PC-9 (cell line): ENCODE measurements around the gene SPRY4.

ENCODE experiments used
- CTCF ChIP-seq: fragments of 200-600 bp; sonication (generic); conservative IDR thresholded peaks from 2 replicates; pipeline ENCODE4 v1.6.1; 2017; ENCODE audit warnings: mixed run types, antibody characterized with exemption, mild to moderate bottlenecking, moderate library complexity
- EZH2 ChIP-seq: fragments of 200-600 bp; sonication (generic); IDR thresholded peaks from 2 replicates; pipeline ENCODE4 v1.8.0; 2017; ENCODE audit warnings: antibody characterized with exemption, low read depth

DNA sequence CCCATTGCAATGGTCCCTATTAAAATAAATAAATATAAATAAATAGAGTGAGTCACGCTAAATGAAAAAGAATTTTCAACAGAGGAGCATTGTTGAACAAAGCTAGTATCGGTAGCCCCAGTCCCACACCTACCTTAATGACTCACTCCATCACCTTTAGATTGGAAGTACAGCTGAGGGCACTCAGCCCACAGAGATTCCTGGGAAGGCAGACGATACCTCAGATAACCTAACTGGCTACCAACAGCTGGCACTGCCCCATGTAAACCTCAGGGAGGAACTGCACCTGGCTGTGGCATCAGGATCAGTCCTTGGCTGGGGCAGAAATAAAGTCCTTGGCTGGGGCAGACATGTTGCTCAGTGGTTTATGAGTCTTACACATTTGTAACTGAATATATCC lies 49.3 kb downstream of the SPRY4 start:
- TF ChIP-seq CTCF (no peak), EZH2 (no peak)
